K562 (cell line): ENCODE measurements around the gene ZNF384. TPM values are rescaled to one million over a fixed set of nuclear protein-coding genes. Genes with fewer than 3 reads are reported as not detected.

Experiments used
- CBFA2T3 ChIP-seq: fragments of 450-650 bp; IDR thresholded peaks from 2 replicates; pipeline ENCODE4 v1.6.1; 2017
- CHD1 ChIP-seq: fragments of 200-600 bp; sonication (generic); IDR thresholded peaks from one replicate; pipeline ENCODE4 v1.6.1; 2012; ENCODE audit warnings: mild to moderate bottlenecking, moderate library complexity, low read length, inconsistent platforms
- CTCFL ChIP-seq: IDR thresholded peaks from 2 replicates; pipeline ENCODE4 v1.6.1; 2011; ENCODE audit warnings: borderline replicate concordance, low read depth, mild to moderate bottlenecking, moderate library complexity, low read length; ENCODE audit not compliant: insufficient read depth, poor library complexity, severe bottlenecking
- MEF2A ChIP-seq: IDR thresholded peaks from 2 replicates; pipeline ENCODE4 v1.6.1; 2011; ENCODE audit warnings: low read depth, mild to moderate bottlenecking, low read length, moderate library complexity; ENCODE audit not compliant: control insufficient read depth
- NBN ChIP-seq: fragments of 450-650 bp; IDR thresholded peaks from 2 replicates; pipeline ENCODE4 v1.6.1; 2016; ENCODE audit warnings: low read depth, mild to moderate bottlenecking
- NCOA1 ChIP-seq: fragments of 450-650 bp; IDR thresholded peaks from 2 replicates; pipeline ENCODE4 v1.6.1; 2016; ENCODE audit warnings: low read depth
- RFX1 ChIP-seq: fragments of 450-650 bp; IDR thresholded peaks from 2 replicates; pipeline ENCODE4 v1.6.1; 2016; ENCODE audit warnings: mild to moderate bottlenecking, moderate library complexity
- SAP30 ChIP-seq: fragments of 200-600 bp; sonication (generic); IDR thresholded peaks from 2 replicates; pipeline ENCODE4 v1.6.1; 2012; ENCODE audit warnings: borderline replicate concordance, low read depth, mild to moderate bottlenecking, moderate library complexity, low read length, control low read depth, inconsistent platforms; ENCODE audit not compliant: insufficient read depth, poor library complexity, severe bottlenecking
- STAT6 ChIP-seq: sonication (generic); formaldehyde crosslinking; IDR thresholded peaks from 2 replicates; pipeline ENCODE4 v1.8.1; 2023; ENCODE audit warnings: mild to moderate bottlenecking, missing genetic modification reagents
- U2AF2 ChIP-seq: fragments of 200-400 bp; formaldehyde crosslinking; optimal IDR thresholded peaks from 2 replicates; pipeline ENCODE3; 2017; ENCODE audit warnings: low read depth, mild to moderate bottlenecking, low read length
- ZBTB8A ChIP-seq: fragments of 450-650 bp; IDR thresholded peaks from 2 replicates; pipeline ENCODE4 v1.6.1; 2018; ENCODE audit warnings: mild to moderate bottlenecking, moderate library complexity; ENCODE audit not compliant: partially characterized antibody
- ZNF12 ChIP-seq: sonication (generic); formaldehyde crosslinking; IDR thresholded peaks from 2 replicates; pipeline ENCODE4 v1.4.0; 2020; ENCODE audit warnings: mild to moderate bottlenecking, missing genetic modification reagents
- ZNF197 ChIP-seq: fragments of 200-800 bp; sonication (Bioruptor generic); IDR thresholded peaks from 2 replicates; pipeline ENCODE4 v1.6.1; 2016; ENCODE audit warnings: low read depth, missing genetic modification characterization, missing compliant biosample characterization
- ZNF274 ChIP-seq: IDR thresholded peaks from 2 replicates; pipeline ENCODE4 v1.6.1; 2011; ENCODE audit warnings: low read depth, mild to moderate bottlenecking, low read length, moderate library complexity, borderline replicate concordance
- ZNF584 ChIP-seq: fragments of 200-800 bp; sonication (Bioruptor generic); IDR thresholded peaks from 2 replicates; pipeline ENCODE4 v1.6.1; 2016; ENCODE audit warnings: low read depth, mild to moderate bottlenecking, missing genetic modification characterization, missing compliant biosample characterization
- ZNF639 ChIP-seq, 2 experiments: fragments of 200-800 bp in 1 of 2; sonication (Bioruptor generic) in 1 of 2; sonication (generic) in 1 of 2; formaldehyde crosslinking in 1 of 2; IDR thresholded peaks in 1 of 2; conservative IDR thresholded peaks in 1 of 2; 2 replicates each; pipeline versions ENCODE4 v1.5.0 to v1.6.1; 2016 to 2020; ENCODE audit warnings: missing compliant biosample characterization in 1 of 2, missing genetic modification characterization in 1 of 2, missing genetic modification reagents in 1 of 2
- ZNF699 ChIP-seq: fragments of 250-450 bp; sonication (Bioruptor Pico); IDR thresholded peaks from 2 replicates; pipeline ENCODE4 v1.8.0; 2021; ENCODE audit warnings: mild to moderate bottlenecking, moderate library complexity; ENCODE audit not compliant: insufficient replicate concordance
- ZNF785 ChIP-seq: fragments of 250-450 bp; sonication (Bioruptor Pico); IDR thresholded peaks from 2 replicates; pipeline ENCODE4 v1.4.0; 2020; ENCODE audit warnings: mild to moderate bottlenecking
- polyA plus RNA-seq, 8 experiments: library from polyadenylated mRNA; depleted of rRNA in 4 of 8; stranded (reverse) in 5 of 8; unstranded in 3 of 8; fragments of >200 nt; fragmentation: Nextera tagmentation in 2 of 8; fragmentation: Illumina TruSeq in 1 of 8; extraction: Ambion mirVana in 2 of 8; extraction: Trizol in 1 of 8; gene quantifications; 2 replicates each; pipeline versions ENCODE4 v1.2.1 to v1.2.3, GENCODE V29; 2011 to 2014; ENCODE audit warnings: inconsistent platforms in 1 of 8, missing spikeins in 1 of 8
- total RNA-seq, 7 experiments: library from RNA; depleted of rRNA in 6 of 7; stranded (reverse); fragments of >200 nt in 6 of 7; fragmentation: Illumina TruSeq in 2 of 7; extraction: Trizol in 2 of 7; gene quantifications; 2 replicates each; pipeline versions ENCODE4 v1.2.1 to v1.2.3, GENCODE V29; 2011 to 2021; ENCODE audit warnings: low replicate concordance in 1 of 7
- TF ChIP-seq, protein P1 (sequence below): IDR thresholded peaks from 2 replicates; pipeline ENCODE4 v1.6.1; 2014; ENCODE audit warnings: antibody characterized with exemption

Gene ZNF384
- total and polyA plus RNA-seq, 9 of the 15 experiments (the other 6 are each of a cell fraction or from before 2014, with no cell fraction given), result 0.36 to 64.8 (median 21.3) TPM

DNA sequence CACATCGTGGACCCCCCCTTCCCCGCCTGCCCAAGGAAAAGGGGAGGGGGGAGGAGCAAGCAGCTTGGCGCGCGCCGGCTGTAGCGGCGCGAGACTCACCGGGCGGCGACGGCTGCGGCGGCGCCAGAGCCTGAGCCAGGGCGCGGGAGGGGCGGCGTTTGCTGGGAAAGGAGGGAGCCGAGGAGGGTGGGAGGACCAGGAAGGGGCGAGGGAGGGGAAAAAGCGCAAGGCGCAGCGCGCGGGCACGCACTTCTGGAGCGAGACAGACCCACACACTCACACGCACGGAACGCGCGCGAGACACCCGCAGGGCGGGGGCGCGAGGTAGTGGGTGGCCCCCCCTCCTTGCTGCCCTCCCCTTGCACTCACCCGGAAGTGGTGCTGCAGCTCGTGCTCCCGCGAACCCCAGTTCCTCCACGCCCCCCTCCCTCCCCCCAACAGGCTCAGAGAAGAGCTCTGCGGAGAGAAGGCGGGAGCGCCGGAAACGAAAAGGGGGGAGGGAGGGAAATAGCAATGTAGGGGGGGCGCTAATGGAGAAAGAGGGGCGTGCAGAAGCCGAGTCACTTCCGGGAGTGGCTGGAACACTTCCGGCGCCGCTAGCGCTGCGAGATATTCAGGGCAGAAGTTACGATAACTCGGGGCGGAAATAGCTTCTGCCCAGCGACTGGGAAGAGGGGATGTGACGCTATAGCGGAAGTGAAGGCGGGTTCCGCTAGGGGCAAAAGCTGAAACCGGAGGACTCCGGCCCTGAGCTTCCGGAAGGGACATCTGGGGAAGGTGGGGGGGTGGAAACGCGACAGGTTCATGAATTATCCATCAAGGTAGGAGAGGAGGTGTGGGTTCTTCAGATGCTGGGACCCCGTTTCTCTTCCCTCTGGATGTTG, at the start of gene ZNF384 (continued):
- TF ChIP-seq ZNF197 (CRISPR knock-in tag), result 0 out of 2 replicates have a peak, but pooled peaks have one; percentile 70
- no peak for TF ChIP-seq RFX1
- no peak for TF ChIP-seq ZNF12 (CRISPR knock-in tag)
- peak; percentile 60 for TF ChIP-seq CTCFL
- TF ChIP-seq NCOA1, result peak; percentile 85
- TF ChIP-seq SAP30, result no peak
- no peak for TF ChIP-seq U2AF2
- TF ChIP-seq STAT6 (CRISPR knock-in tag), result no peak
- TF ChIP-seq, protein P1, sequence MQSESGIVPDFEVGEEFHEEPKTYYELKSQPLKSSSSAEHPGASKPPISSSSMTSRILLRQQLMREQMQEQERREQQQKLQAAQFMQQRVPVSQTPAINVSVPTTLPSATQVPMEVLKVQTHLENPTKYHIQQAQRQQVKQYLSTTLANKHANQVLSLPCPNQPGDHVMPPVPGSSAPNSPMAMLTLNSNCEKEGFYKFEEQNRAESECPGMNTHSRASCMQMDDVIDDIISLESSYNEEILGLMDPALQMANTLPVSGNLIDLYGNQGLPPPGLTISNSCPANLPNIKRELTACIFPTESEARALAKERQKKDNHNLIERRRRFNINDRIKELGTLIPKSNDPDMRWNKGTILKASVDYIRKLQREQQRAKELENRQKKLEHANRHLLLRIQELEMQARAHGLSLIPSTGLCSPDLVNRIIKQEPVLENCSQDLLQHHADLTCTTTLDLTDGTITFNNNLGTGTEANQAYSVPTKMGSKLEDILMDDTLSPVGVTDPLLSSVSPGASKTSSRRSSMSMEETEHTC, result no peak
- TF ChIP-seq ZNF699 (CRISPR knock-in tag), result no peak
- TF ChIP-seq ZNF639 (CRISPR knock-in tag; conservative IDR thresholded peaks at IDR 0.05 in 1 of 2, IDR thresholded peaks at IDR 0.05 in 1 of 2), result peak in 1 of 2 experiments; percentile 97; a peak in 2 of 4 replicates
- no peak for TF ChIP-seq ZNF785 (CRISPR knock-in tag)
- TF ChIP-seq CBFA2T3, result no peak
- TF ChIP-seq CHD1, result no peak
- TF ChIP-seq MEF2A, result no peak
- peak; percentile 69; the same call in 1 of the 2 replicates for TF ChIP-seq NBN
- no peak for TF ChIP-seq ZNF584 (CRISPR knock-in tag)
- TF ChIP-seq ZNF274, result no peak
- no peak for TF ChIP-seq ZBTB8A
